Loucy (cell line): ENCODE measurements around the gene SFXN5.

Experiments
- H2AFZ ChIP-seq: fragments of 200-600 bp; sonication (generic); 2 replicates; pipeline ENCODE4 v1.6.0; 2016; ENCODE audit warnings: antibody characterized with exemption, mild to moderate bottlenecking, low read length, moderate library complexity
- H3F3A ChIP-seq: fragments of 200-600 bp; 2 replicates; pipeline ENCODE4 v1.6.0; 2016; ENCODE audit warnings: antibody characterized with exemption, low read depth, mild to moderate bottlenecking
- H3K27me3 ChIP-seq: fragments of 200-600 bp; sonication (generic); 2 replicates; pipeline ENCODE4 v1.6.1; 2014; ENCODE audit warnings: low read length, mild to moderate bottlenecking; ENCODE audit not compliant: insufficient read depth, poor library complexity, severe bottlenecking
- H3K36me3 ChIP-seq: fragments of 200-600 bp; sonication (generic); 2 replicates; pipeline ENCODE4 v1.6.1; 2016; ENCODE audit warnings: low read length; ENCODE audit not compliant: insufficient read depth
- H3K4me1 ChIP-seq: fragments of 200-600 bp; sonication (generic); 2 replicates; pipeline ENCODE4 v1.5.1; 2014; ENCODE audit warnings: low read length, mild to moderate bottlenecking; ENCODE audit not compliant: insufficient read depth, poor library complexity, severe bottlenecking
- H3K4me2 ChIP-seq: fragments of 200-600 bp; sonication (generic); 2 replicates; pipeline ENCODE4 v1.6.0; 2014; ENCODE audit warnings: antibody characterized with exemption, low read length, low read depth, mild to moderate bottlenecking; ENCODE audit not compliant: poor library complexity, severe bottlenecking
- H3K4me3 ChIP-seq: fragments of 200-600 bp; sonication (generic); 2 replicates; pipeline ENCODE4 v1.5.1; 2014; ENCODE audit warnings: low read length, mild to moderate bottlenecking, mixed read lengths; ENCODE audit not compliant: poor library complexity, severe bottlenecking
- H3K79me2 ChIP-seq: fragments of 200-600 bp; sonication (generic); 2 replicates; pipeline ENCODE4 v1.6.1; 2014; ENCODE audit warnings: low read length; ENCODE audit not compliant: insufficient read depth
- H3K9ac ChIP-seq: fragments of 200-600 bp; sonication (generic); 2 replicates; pipeline ENCODE4 v1.6.0; 2014; ENCODE audit warnings: mild to moderate bottlenecking, low read depth, low read length, moderate library complexity; ENCODE audit not compliant: poor library complexity, severe bottlenecking
- H3K9me2 ChIP-seq: fragments of 200-600 bp; sonication (generic); replicated peaks from 2 replicates; pipeline ENCODE4 v1.6.1; 2016; ENCODE audit warnings: low read depth, low read length, mixed read lengths
- H3K9me3 ChIP-seq: fragments of 200-600 bp; sonication (generic); 2 replicates; pipeline ENCODE4 v1.6.1; 2014; ENCODE audit warnings: mild to moderate bottlenecking, antibody characterized with exemption, low read length, low read depth; ENCODE audit not compliant: insufficient read depth
- H4K20me1 ChIP-seq: fragments of 200-600 bp; sonication (generic); 2 replicates; pipeline ENCODE4 v1.6.0; 2014; ENCODE audit warnings: antibody characterized with exemption, low read length, mild to moderate bottlenecking; ENCODE audit not compliant: insufficient read depth, poor library complexity, severe bottlenecking
- EZH2phosphoT487 ChIP-seq: fragments of 200-600 bp; IDR thresholded peaks from 2 replicates; pipeline ENCODE4 v1.6.1; 2018; ENCODE audit warnings: antibody characterized with exemption, mild to moderate bottlenecking, moderate library complexity, borderline replicate concordance
- TF ChIP-seq, protein P1 (sequence below): fragments of 200-600 bp; sonication (generic); conservative IDR thresholded peaks from 2 replicates; pipeline ENCODE4 v1.5.1; 2014; ENCODE audit warnings: mild to moderate bottlenecking, antibody characterized with exemption, low read length

SFXN5 gene

GRCh38 chr2:72915907-72916742 lies 155.4 kb downstream of the SFXN5 start:
- no peaks in the 10 kb centered on the region for H3K79me2 ChIP-seq
- no peak overlapping the region for H2AFZ ChIP-seq
- no peaks in the 10 kb centered on the region for H3K9me3 ChIP-seq
- H3K4me3 ChIP-seq = no peak overlapping the region
- no peak overlapping the region for H3K9ac ChIP-seq
- H3K27me3 ChIP-seq = no peaks in the 10 kb centered on the region
- no peaks in the 10 kb centered on the region for H4K20me1 ChIP-seq
- H3F3A ChIP-seq = no peaks in the 10 kb centered on the region
- H3K9me2 ChIP-seq = no peaks in the 10 kb centered on the region
- H3K36me3 ChIP-seq = no peaks in the 10 kb centered on the region
- TF ChIP-seq EZH2phosphoT487 = no peak
- no peak overlapping the region for H3K4me2 ChIP-seq
- H3K4me1 ChIP-seq = no peaks in the 10 kb centered on the region

- Histone ChIP-seq H3K27me3 (no peaks in the 10 kb centered on the region), H3K4me1 (no peaks in the 10 kb centered on the region), H3K9me2 (no peaks in the 10 kb centered on the region), H4K20me1 (no peaks in the 10 kb centered on the region), H3K4me2 (no peak overlapping the region), H2AFZ (no peak overlapping the region), H3K9ac (no peak overlapping the region), H3K79me2 (no peaks in the 10 kb centered on the region), H3F3A (no peaks in the 10 kb centered on the region), H3K36me3 (no peaks in the 10 kb centered on the region), H3K4me3 (no peak overlapping the region), H3K9me3 (no peaks in the 10 kb centered on the region)
- TF ChIP-seq, protein P1, sequence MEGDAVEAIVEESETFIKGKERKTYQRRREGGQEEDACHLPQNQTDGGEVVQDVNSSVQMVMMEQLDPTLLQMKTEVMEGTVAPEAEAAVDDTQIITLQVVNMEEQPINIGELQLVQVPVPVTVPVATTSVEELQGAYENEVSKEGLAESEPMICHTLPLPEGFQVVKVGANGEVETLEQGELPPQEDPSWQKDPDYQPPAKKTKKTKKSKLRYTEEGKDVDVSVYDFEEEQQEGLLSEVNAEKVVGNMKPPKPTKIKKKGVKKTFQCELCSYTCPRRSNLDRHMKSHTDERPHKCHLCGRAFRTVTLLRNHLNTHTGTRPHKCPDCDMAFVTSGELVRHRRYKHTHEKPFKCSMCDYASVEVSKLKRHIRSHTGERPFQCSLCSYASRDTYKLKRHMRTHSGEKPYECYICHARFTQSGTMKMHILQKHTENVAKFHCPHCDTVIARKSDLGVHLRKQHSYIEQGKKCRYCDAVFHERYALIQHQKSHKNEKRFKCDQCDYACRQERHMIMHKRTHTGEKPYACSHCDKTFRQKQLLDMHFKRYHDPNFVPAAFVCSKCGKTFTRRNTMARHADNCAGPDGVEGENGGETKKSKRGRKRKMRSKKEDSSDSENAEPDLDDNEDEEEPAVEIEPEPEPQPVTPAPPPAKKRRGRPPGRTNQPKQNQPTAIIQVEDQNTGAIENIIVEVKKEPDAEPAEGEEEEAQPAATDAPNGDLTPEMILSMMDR = no peak
- TF ChIP-seq EZH2phosphoT487 = no peak
Measured at GRCh38 chr2:72915320-72915906, 156.1 kb downstream of the SFXN5 start.

- Histone ChIP-seq H3K36me3 (no peaks in the 10 kb centered on the region), H3K4me3 (no peak overlapping the region), H3K4me2 (no peak overlapping the region), H4K20me1 (no peaks in the 10 kb centered on the region), H3K79me2 (no peaks in the 10 kb centered on the region), H3F3A (no peaks in the 10 kb centered on the region), H3K4me1 (no peaks in the 10 kb centered on the region), H3K9ac (no peak overlapping the region), H3K9me3 (no peaks in the 10 kb centered on the region), H3K9me2 (no peaks in the 10 kb centered on the region), H2AFZ (no peak overlapping the region), H3K27me3 (no peaks in the 10 kb centered on the region)
- no peak for TF ChIP-seq EZH2phosphoT487
- TF ChIP-seq, protein P1 = no peak
Measured at GRCh38 chr2:72914589-72915319, 156.8 kb downstream of the SFXN5 start.
